Mesenchymal stem cell (in vitro differentiated cells and primary cell): Measurements from ENCODE around the gene TMEM59L.

ENCODE experiments used
- DNase-seq: peaks from one replicate; pipeline ENCODE4 v3.0.0-alpha.2; 2013
- H2AFZ ChIP-seq: one replicate; pipeline ENCODE4 v1.6.1; 2013; ENCODE audit warnings: low read depth, mild to moderate bottlenecking, control low read depth, inconsistent platforms, low read length, moderate library complexity
- H2AK5ac ChIP-seq: 2 replicates; pipeline ENCODE4 v1.6.1; 2013; ENCODE audit warnings: low read length, moderate library complexity, mild to moderate bottlenecking, inconsistent platforms; ENCODE audit not compliant: severe bottlenecking
- H2BK120ac ChIP-seq: one replicate; pipeline ENCODE4 v1.6.1; 2013; ENCODE audit warnings: low read depth, mild to moderate bottlenecking, inconsistent platforms, low read length, moderate library complexity
- H2BK12ac ChIP-seq, 2 experiments: one replicate each; pipeline ENCODE4 v1.6.1; 2013; ENCODE audit warnings: inconsistent platforms in 2 of 2, low read length in 2 of 2, mild to moderate bottlenecking in 2 of 2, moderate library complexity in 2 of 2, control low read depth in 1 of 2
- H2BK15ac ChIP-seq: one replicate; pipeline ENCODE4 v1.6.1; 2013; ENCODE audit warnings: mild to moderate bottlenecking, low read depth, inconsistent platforms; ENCODE audit not compliant: poor library complexity, severe bottlenecking
- H2BK5ac ChIP-seq: 2 replicates; pipeline ENCODE4 v1.6.1; 2013; ENCODE audit warnings: low read depth, mild to moderate bottlenecking, low read length, control low read depth, inconsistent platforms; ENCODE audit not compliant: poor library complexity, severe bottlenecking
- H3K14ac ChIP-seq, 2 experiments: one replicate each; pipeline ENCODE4 v1.6.1; 2013; ENCODE audit warnings: inconsistent platforms in 2 of 2, low read length in 2 of 2, control low read depth in 1 of 2, mild to moderate bottlenecking in 1 of 2, moderate library complexity in 1 of 2
- H3K18ac ChIP-seq, 2 experiments: one replicate each; pipeline ENCODE4 v1.6.1; 2013; ENCODE audit warnings: inconsistent platforms in 2 of 2, low read length in 2 of 2, control low read depth in 1 of 2, low read depth in 1 of 2, mild to moderate bottlenecking in 1 of 2
- H3K23ac ChIP-seq, 2 experiments: one replicate each; pipeline ENCODE4 v1.6.1; 2013; ENCODE audit warnings: inconsistent platforms in 2 of 2, low read length in 2 of 2, mild to moderate bottlenecking in 2 of 2, moderate library complexity in 2 of 2, control low read depth in 1 of 2
- H3K27ac ChIP-seq: 2 replicates; pipeline ENCODE4 v1.5.1; 2013; ENCODE audit warnings: mild to moderate bottlenecking, moderate library complexity, low read length, control low read depth, inconsistent platforms; ENCODE audit not compliant: poor library complexity, severe bottlenecking
- H3K27me3 ChIP-seq, 2 experiments: 2 replicates each; pipeline versions ENCODE4 v1.6.1 to v1.7.0; 2013; ENCODE audit warnings: low read length in 2 of 2, mild to moderate bottlenecking in 2 of 2, moderate library complexity in 2 of 2, control low read depth in 1 of 2, inconsistent platforms in 1 of 2; ENCODE audit not compliant: control insufficient read depth in 1 of 2, insufficient read depth in 1 of 2
- H3K36me3 ChIP-seq, 2 experiments: 2 replicates each; pipeline versions ENCODE4 v1.6.1 to v1.7.0; 2013; ENCODE audit warnings: low read length in 2 of 2, control low read depth in 1 of 2, inconsistent platforms in 1 of 2, low read depth in 1 of 2, mild to moderate bottlenecking in 1 of 2; ENCODE audit not compliant: insufficient read depth in 2 of 2, control insufficient read depth in 1 of 2
- H3K4ac ChIP-seq, 2 experiments: one replicate each; pipeline ENCODE4 v1.6.1; 2013; ENCODE audit warnings: inconsistent platforms in 2 of 2, low read length in 2 of 2, mild to moderate bottlenecking in 2 of 2, moderate library complexity in 2 of 2, control low read depth in 1 of 2, low read depth in 1 of 2
- H3K4me1 ChIP-seq: 2 replicates; pipeline ENCODE4 v1.6.1; 2013; ENCODE audit warnings: low read depth, low read length, control low read depth; ENCODE audit not compliant: control insufficient read depth, insufficient read depth
- H3K4me2 ChIP-seq: 2 replicates; pipeline ENCODE4 v1.6.1; 2013; ENCODE audit warnings: low read length, mild to moderate bottlenecking, inconsistent platforms; ENCODE audit not compliant: poor library complexity, severe bottlenecking
- H3K4me3 ChIP-seq, 2 experiments: 2 replicates each; pipeline versions ENCODE4 v1.5.1 to v1.7.0; 2013; ENCODE audit warnings: low read length in 2 of 2, mild to moderate bottlenecking in 2 of 2, control low read depth in 1 of 2, low read depth in 1 of 2; ENCODE audit not compliant: insufficient read depth in 1 of 2
- H3K79me1 ChIP-seq: replicated peaks from 2 replicates; pipeline ENCODE4 v1.6.1; 2013; ENCODE audit warnings: mild to moderate bottlenecking, control low read depth, low read length, inconsistent platforms; ENCODE audit not compliant: poor library complexity, severe bottlenecking
- H3K9ac ChIP-seq: 2 replicates; pipeline ENCODE4 v1.7.0; 2013; ENCODE audit warnings: mild to moderate bottlenecking, low read length, moderate library complexity
- H3K9me3 ChIP-seq: 2 replicates; pipeline ENCODE4 v1.7.0; 2013; ENCODE audit warnings: mild to moderate bottlenecking, low read length; ENCODE audit not compliant: control insufficient read depth
- H4K8ac ChIP-seq: one replicate; pipeline ENCODE4 v1.6.1; 2013; ENCODE audit warnings: inconsistent platforms, mild to moderate bottlenecking, low read length, moderate library complexity
- H4K91ac ChIP-seq: one replicate; pipeline ENCODE4 v1.6.1; 2013; ENCODE audit warnings: mild to moderate bottlenecking, low read length, inconsistent platforms
- WGBS: methylation state at CpG from one replicate; pipeline ENCODE4 v1.1.7; 2013; ENCODE audit warnings: mixed read lengths; 5-methylcytosine and 5-hydroxymethylcytosine counted together

TMEM59L gene

GRCh38 chr19:18651300-18651699 lies 38.6 kb downstream of the TMEM59L start:
- H3K18ac ChIP-seq: peak overlapping the region; percentile 77 to 98
- H2BK12ac ChIP-seq: peak overlapping the region; percentile 29 to 96
- peak overlapping the region in 1 of 2 experiments; percentile 61 for H3K23ac ChIP-seq
- H3K27ac ChIP-seq: no peak overlapping the region
- H3K4ac ChIP-seq: peak overlapping the region; percentile 19 to 90
- peak overlapping the region; percentile 65 for H4K91ac ChIP-seq
- H3K9ac ChIP-seq: peak overlapping the region; percentile 89
- no peak overlapping the region for H2BK5ac ChIP-seq
- H2AFZ ChIP-seq: no peak overlapping the region
- H3K4me2 ChIP-seq: peak overlapping the region; percentile 69
- H2AK5ac ChIP-seq: peak overlapping the region; percentile 41
- H4K8ac ChIP-seq: peak overlapping the region; percentile 1
- peak overlapping the region; percentile 31 for H2BK15ac ChIP-seq
- H3K27me3 ChIP-seq: no peaks in the 10 kb centered on the region
- peaks cover 43% of the 10 kb centered on the region for H3K4me1 ChIP-seq
- H3K36me3 ChIP-seq: peaks cover 0 to 11% of the 10 kb centered on the region in 2 experiments
- WGBS: 95% methylated on average over 1 of the region's 1 CpG
- H3K14ac ChIP-seq: peak overlapping the region in 1 of 2 experiments; percentile 76
- peaks cover 35% of the 10 kb centered on the region for H3K79me1 ChIP-seq
- no peaks in the 10 kb centered on the region for H3K9me3 ChIP-seq
- no peak for DNase-seq
- H2BK120ac ChIP-seq: peak overlapping the region; percentile 93
- no peak overlapping the region for H3K4me3 ChIP-seq

- H2BK120ac ChIP-seq: peak overlapping the region; percentile 93
- WGBS: 76% methylated on average over 6 of the region's 6 CpGs
- H3K27ac ChIP-seq: no peak overlapping the region
- H3K9me3 ChIP-seq: no peaks in the 10 kb centered on the region
- peaks cover 0 to under 1% of the 10 kb centered on the region in 2 experiments for H3K27me3 ChIP-seq
- peaks cover 43% of the 10 kb centered on the region for H3K4me1 ChIP-seq
- no peak overlapping the region for H2BK5ac ChIP-seq
- H3K14ac ChIP-seq: peak overlapping the region in 1 of 2 experiments; percentile 76
- peak overlapping the region; percentile 65 for H4K91ac ChIP-seq
- no peak for DNase-seq
- no peak overlapping the region for H3K4me3 ChIP-seq
- peak overlapping the region; percentile 21 for H2AK5ac ChIP-seq
- peak overlapping the region; percentile 89 for H3K9ac ChIP-seq
- H3K4me2 ChIP-seq: no peak overlapping the region
- H3K4ac ChIP-seq: peak overlapping the region; percentile 19 to 90
- peaks cover 32% of the 10 kb centered on the region for H3K79me1 ChIP-seq
- peaks cover 0 to 11% of the 10 kb centered on the region in 2 experiments for H3K36me3 ChIP-seq
- H3K23ac ChIP-seq: peak overlapping the region in 1 of 2 experiments; percentile 61
- peak overlapping the region; percentile 29 to 96 for H2BK12ac ChIP-seq
- H2BK15ac ChIP-seq: peak overlapping the region; percentile 17
- H3K18ac ChIP-seq: peak overlapping the region; percentile 77 to 98
- H4K8ac ChIP-seq: peak overlapping the region; percentile 8
- no peak overlapping the region for H2AFZ ChIP-seq
Measured at GRCh38 chr19:18651733-18652132, 39.1 kb downstream of the TMEM59L start.

- Histone ChIP-seq H3K23ac (no peak overlapping the region), H2BK12ac (no peak overlapping the region), H2BK15ac (no peak overlapping the region), H3K27me3 (peaks cover 0 to 13% of the 10 kb centered on the region in 2 experiments), H4K8ac (no peak overlapping the region), H3K4ac (no peak overlapping the region), H3K18ac (no peak overlapping the region), H3K27ac (no peak overlapping the region), H2AK5ac (no peak overlapping the region), H2BK5ac (no peak overlapping the region), H3K79me1 (peaks cover 29% of the 10 kb centered on the region), H2AFZ (no peak overlapping the region), H3K4me3 (no peak overlapping the region), H3K36me3 (peaks cover 0 to 8% of the 10 kb centered on the region in 2 experiments), H2BK120ac (no peak overlapping the region), H3K14ac (no peak overlapping the region), H3K9ac (no peak overlapping the region), H3K4me1 (peaks cover 43% of the 10 kb centered on the region), H3K9me3 (no peaks in the 10 kb centered on the region), H4K91ac (no peak overlapping the region), H3K4me2 (no peak overlapping the region)
- no peak for DNase-seq
- WGBS: 97% methylated on average over 1 of the region's 1 CpG
Measured at GRCh38 chr19:18653853-18654252, 41.2 kb downstream of the TMEM59L start.

- H3K79me1 ChIP-seq: peaks cover 29% of the 10 kb centered on the region
- WGBS: 95% methylated on average over 7 of the region's 7 CpGs
- H3K9ac ChIP-seq: no peak overlapping the region
- H4K91ac ChIP-seq: peak overlapping the region; percentile 43
- no peak overlapping the region for H2AK5ac ChIP-seq
- no peak overlapping the region for H3K27ac ChIP-seq
- no peaks in the 10 kb centered on the region for H3K9me3 ChIP-seq
- no peak for DNase-seq
- H3K18ac ChIP-seq: peak overlapping the region in 1 of 2 experiments; percentile 5
- peak overlapping the region in 1 of 2 experiments; percentile 30 for H2BK12ac ChIP-seq
- no peak overlapping the region for H3K14ac ChIP-seq
- peaks cover 0 to 8% of the 10 kb centered on the region in 2 experiments for H3K36me3 ChIP-seq
- H3K4me1 ChIP-seq: peaks cover 39% of the 10 kb centered on the region
- no peak overlapping the region for H3K23ac ChIP-seq
- H3K27me3 ChIP-seq: peaks cover 0 to 14% of the 10 kb centered on the region in 2 experiments
- no peak overlapping the region for H3K4ac ChIP-seq
- H4K8ac ChIP-seq: no peak overlapping the region
- no peak overlapping the region for H3K4me3 ChIP-seq
- H3K4me2 ChIP-seq: no peak overlapping the region
- H2BK15ac ChIP-seq: no peak overlapping the region
- H2BK5ac ChIP-seq: no peak overlapping the region
- H2BK120ac ChIP-seq: no peak overlapping the region
- H2AFZ ChIP-seq: no peak overlapping the region
Measured at GRCh38 chr19:18654469-18654868, 41.8 kb downstream of the TMEM59L start.
